GM19468 (cell line): Measurements from ENCODE around the gene PVR.
"Not testable (repeated sequence)": the region's sequence is repeated elsewhere in the genome, so short reads cannot be mapped to it uniquely, and the experiment has no call there.

ENCODE experiments used
- ATAC-seq: cut with Tn5 transposase; IDR thresholded peaks from one replicate; pipeline ENCODE4 v1.9.1; 2021; ENCODE audit warnings: mild to moderate bottlenecking, moderate library complexity, moderate number of reproducible peaks; ENCODE audit not compliant: unreplicated experiment; ENCODE audit errors: extremely low read depth

The PVR gene

GRCh38 chr19:44692379-44692721, 48.6 kb downstream of the PVR start:
- ATAC-seq = no peak

GRCh38 chr19:44694184-44694579, 50.5 kb downstream of the PVR start:
- no peak for ATAC-seq

GRCh38 chr19:44696939-44697669, 53.4 kb downstream of the PVR start:
- no peak for ATAC-seq

DNA sequence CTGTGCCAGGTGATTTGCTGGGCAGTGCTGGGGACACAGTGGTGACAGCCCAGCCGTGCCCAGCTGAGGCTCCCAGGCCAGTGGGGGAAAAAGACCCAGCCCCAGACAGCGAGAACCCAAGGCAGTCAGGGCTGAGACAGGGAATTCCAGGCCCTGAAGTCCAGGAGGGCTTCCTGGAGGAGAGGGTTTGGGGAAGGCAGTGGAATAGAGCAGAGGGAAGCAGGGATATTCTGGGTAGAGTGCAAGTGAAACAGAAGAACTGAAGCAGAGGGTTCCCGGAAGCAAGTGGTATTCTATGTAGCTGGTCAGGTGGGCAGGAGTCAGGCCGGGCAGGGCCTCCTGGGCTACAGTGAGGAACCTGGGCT, 53.9 kb downstream of the PVR start:
- ATAC-seq = no peak

DNA sequence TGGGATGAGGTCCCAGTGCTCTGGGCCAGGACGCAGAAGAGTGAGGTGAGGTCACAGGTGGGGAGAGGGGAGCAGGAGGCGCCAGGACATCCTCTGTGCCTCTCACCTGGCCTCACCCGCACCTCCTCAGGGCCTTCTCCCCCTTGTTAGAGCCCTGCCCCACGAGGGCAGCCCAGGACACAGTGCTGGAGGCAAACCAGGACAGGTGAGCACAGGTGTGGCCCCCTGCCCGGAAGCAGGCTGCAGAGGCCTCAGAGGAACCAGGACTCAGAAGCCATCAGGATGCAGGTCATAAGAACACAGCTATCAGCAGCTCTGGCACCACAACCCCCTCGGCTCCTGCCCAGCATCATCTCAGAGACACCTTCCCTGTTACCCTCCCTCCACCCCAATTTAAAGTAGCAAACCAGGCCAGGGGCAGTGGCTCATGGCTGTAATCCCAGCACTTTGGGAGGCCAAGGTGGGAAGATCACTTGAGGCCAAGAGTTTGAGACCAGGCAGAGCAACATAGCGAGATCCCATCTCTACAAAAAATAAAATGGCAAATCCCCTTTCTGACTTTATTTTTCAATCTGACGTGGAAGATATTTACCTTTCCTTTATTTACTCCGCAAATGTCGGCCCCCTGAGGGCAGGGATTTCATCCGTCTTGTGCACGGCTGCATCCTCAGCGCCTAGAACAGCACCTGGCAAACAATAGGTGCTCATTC, 54.9 kb downstream of the PVR start, which contains the start of gene CEACAM16:
TSS of gene CEACAM16 (plus strand) at position 660 of the 710 bp plus-strand sequence. CDS start 2,306 bp downstream, outside the sequence.
- ATAC-seq = no peak

- no peak for ATAC-seq
These were observed 56.8 kb downstream of the PVR start for GRCh38 chr19:44700547-44700946.

DNA sequence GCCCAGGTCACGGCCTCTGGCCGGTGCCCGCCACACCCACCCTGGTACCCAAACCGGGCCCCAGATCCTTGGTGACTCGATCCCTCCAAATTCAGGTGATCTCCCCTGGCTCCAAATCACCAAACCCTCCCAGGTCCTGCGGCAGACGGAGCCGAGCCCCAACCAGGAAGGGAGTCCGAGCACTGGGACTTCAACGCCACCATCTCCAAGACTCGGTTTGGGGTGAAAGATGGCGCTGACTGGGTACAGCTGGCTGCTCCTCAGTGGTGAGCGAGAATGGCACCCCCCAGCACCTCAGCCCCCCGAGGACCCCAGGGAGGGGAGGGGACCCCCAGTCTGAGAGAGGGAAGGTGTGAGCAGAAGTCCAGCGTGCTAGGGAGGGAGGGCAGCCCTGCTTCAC, 57.5 kb downstream of the PVR start:
- no peak for ATAC-seq

GRCh38 chr19:44702551-44703176, 59.0 kb downstream of the PVR start:
- ATAC-seq = no peak

DNA sequence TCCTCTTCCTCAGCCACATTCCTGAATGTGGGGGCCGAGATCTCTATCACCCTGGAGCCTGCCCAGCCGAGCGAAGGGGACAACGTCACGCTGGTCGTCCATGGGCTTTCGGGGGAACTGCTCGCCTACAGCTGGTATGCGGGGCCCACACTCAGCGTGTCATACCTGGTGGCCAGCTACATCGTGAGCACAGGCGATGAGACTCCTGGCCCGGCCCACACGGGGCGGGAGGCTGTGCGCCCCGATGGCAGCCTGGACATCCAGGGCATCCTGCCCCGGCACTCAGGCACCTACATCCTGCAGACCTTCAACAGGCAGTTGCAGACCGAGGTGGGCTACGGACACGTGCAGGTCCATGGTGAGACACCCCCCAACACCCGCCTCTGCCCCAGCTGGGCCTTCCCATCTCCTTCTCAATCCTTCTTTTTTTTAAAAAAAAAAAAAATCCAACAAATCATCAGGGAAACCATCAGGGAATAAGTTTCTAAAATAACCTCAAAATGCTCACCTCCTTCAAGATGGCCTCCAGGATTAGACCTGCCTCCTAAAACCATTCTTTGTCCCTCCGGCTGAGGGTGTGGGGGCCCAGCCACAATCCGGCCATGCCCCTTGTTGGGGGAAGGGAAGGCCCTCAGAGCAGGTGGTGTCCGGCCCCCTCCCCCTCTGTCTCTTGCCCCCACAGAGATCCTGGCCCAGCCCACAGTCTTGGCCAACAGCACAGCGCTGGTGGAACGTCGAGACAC, 59.8 kb downstream of the PVR start:
- no peak for ATAC-seq

DNA sequence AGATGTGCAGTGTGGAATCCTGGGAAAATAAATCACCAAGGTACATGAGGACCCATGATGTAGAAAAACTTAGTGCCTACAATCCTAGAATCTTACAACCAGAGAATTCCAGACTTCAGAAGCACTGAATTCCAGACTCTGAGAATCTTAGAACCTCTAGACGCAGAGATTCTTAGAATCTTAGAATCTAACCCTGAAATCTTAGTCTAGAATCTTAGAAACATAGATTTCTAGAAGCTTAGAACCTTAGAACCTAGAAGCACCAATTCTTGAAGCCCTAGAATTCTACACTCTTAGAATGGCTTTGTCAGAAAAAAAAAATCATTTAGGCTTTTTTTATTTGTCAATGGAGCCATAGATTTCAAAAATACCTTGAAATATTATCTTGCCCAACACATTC, 61.3 kb downstream of the PVR start:
- no peak for ATAC-seq

- no peak for ATAC-seq
These were observed 61.8 kb downstream of the PVR start for GRCh38 chr19:44705502-44706010.

- no peak for ATAC-seq
These were observed 63.0 kb downstream of the PVR start for GRCh38 chr19:44706506-44707236.

- ATAC-seq = no peak
These were observed 64.1 kb downstream of the PVR start for GRCh38 chr19:44707794-44708193.

DNA sequence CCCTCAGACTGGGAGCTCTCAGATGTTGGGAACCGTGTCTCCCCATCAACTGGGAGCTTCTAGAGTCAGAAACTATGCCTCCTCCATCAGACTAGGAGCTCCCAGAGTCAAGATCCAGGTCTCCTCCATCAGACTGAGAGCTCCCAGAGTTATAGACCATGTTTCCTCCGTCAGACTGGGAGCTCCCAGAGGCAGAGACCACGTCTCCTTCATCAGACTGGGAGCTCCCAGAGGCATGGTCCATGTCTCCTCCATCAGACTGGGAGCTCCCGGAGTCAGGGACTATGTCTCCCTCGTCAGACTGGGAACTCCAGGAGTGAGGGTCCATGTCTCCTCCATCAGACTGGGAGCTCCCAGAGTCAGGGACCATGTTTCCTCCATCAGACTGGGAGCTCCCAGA, 65.2 kb downstream of the PVR start:
- ATAC-seq = no peak

- ATAC-seq = not testable (repeated sequence)
These were observed 65.9 kb downstream of the PVR start for GRCh38 chr19:44709434-44710266.

GRCh38 chr19:44710483-44710882, 66.8 kb downstream of the PVR start:
- ATAC-seq = no peak

GRCh38 chr19:44712864-44713515, 69.3 kb downstream of the PVR start:
- no peak for ATAC-seq
